Upper lobe of right lung (tissue), 1 donor: ENCODE measurements around the gene PRMT6. TPM values are rescaled to one million over a fixed set of nuclear protein-coding genes. Genes with fewer than 3 reads are reported as not detected.

ENCODE experiments used
- ATAC-seq: fragments of 200-7000 bp; cut with Tn5 transposase; one replicate; pipeline ENCODE4 v1.9.1; 2020; ENCODE audit warnings: mild to moderate bottlenecking, moderate library complexity
- DNase-seq: peaks from one replicate; pipeline ENCODE4 v3.0.0-alpha.2; 2020
- H3K27ac ChIP-seq: fragments of 200-600 bp; one replicate; pipeline ENCODE4 v1.8.0; 2022
- H3K27me3 ChIP-seq: fragments of 200-600 bp; one replicate; pipeline ENCODE4 v1.8.0; 2022; ENCODE audit warnings: mild to moderate bottlenecking
- H3K36me3 ChIP-seq: fragments of 200-600 bp; one replicate; pipeline ENCODE4 v1.8.0; 2022
- H3K4me1 ChIP-seq: fragments of 200-600 bp; one replicate; pipeline ENCODE4 v1.8.0; 2022
- H3K4me3 ChIP-seq: fragments of 200-600 bp; one replicate; pipeline ENCODE4 v1.8.0; 2022; ENCODE audit warnings: mild to moderate bottlenecking
- H3K9me3 ChIP-seq: fragments of 200-600 bp; one replicate; pipeline ENCODE4 v1.8.0; 2022
- CTCF ChIP-seq: fragments of 200-600 bp; IDR thresholded peaks from one replicate; pipeline ENCODE4 v1.8.0; 2022; ENCODE audit warnings: antibody characterized with exemption
- intact Hi-C: fragments of 100-400 bp; cut with DNase I; formaldehyde crosslinking; loops from one replicate; pipeline ENCODE4 v1.11.0; 2022
- long read RNA-seq: library from polyadenylated mRNA; unstranded; transcript quantifications from one replicate; pipeline ENCODE4 v2.0.0, GENCODE V29; 2021
- total RNA-seq: library from RNA; stranded (reverse); fragmentation: NEBNext Ultra II Directional; extraction: Animal tissue kit (Norgen Biotek cat#: 25700); gene quantifications from one replicate; pipeline ENCODE4 v1.2.1, GENCODE V29; 2021
- donor health status: DM: no; HTN: yes; CAD: no; lungs with severe emphysema.

The PRMT6 gene
- 11.1 TPM for total RNA-seq
- long read RNA-seq, transcript PRMT6-201 (1 exons, 2,616 nt), result major isoform, 57 of 57 reads
- long read RNA-seq, partial matches to known transcripts, result 0 of 57 reads
- long read RNA-seq, other reads (novel, unspliced or antisense), result 0 of 57 reads

GRCh38 chr1:107056426-107057196 lies at the start of gene PRMT6:
TSS of gene PRMT6 (plus strand) at chr1:107056674. CDS start at chr1:107056716, 42 bp downstream.
- H3K36me3 ChIP-seq, result peaks cover 13% of the 10 kb centered on the region
- DNase-seq (peak; percentile 93), ATAC-seq (peak; percentile 98)
- intact Hi-C loops, result no loop called here
- H3K4me1 ChIP-seq, result peaks cover 15% of the 10 kb centered on the region
- no peaks in the 10 kb centered on the region for H3K9me3 ChIP-seq
- H3K27me3 ChIP-seq, result no peaks in the 10 kb centered on the region
- H3K4me3 ChIP-seq, result peak within 1 kb of the TSS; percentile 74
- TF ChIP-seq CTCF, result no peak
- H3K27ac ChIP-seq, result peak within 1 kb of the TSS; percentile 86

- no peak overlapping the region for H3K27ac ChIP-seq
- no peak for DNase-seq
- no peak overlapping the region for H3K4me3 ChIP-seq
- H3K9me3 ChIP-seq, result no peaks in the 10 kb centered on the region
- intact Hi-C loops, result no loop called here
- H3K27me3 ChIP-seq, result no peaks in the 10 kb centered on the region
- no peak for TF ChIP-seq CTCF
- no peaks in the 10 kb centered on the region for H3K36me3 ChIP-seq
- no peak for ATAC-seq
- H3K4me1 ChIP-seq, result no peaks in the 10 kb centered on the region
Observed at GRCh38 chr1:107009281-107009680, 47.2 kb upstream of the PRMT6 start.

GRCh38 chr1:107010582-107010981 lies 45.9 kb upstream of the PRMT6 start:
- Histone ChIP-seq H3K27ac (no peak overlapping the region), H3K27me3 (no peaks in the 10 kb centered on the region), H3K4me3 (no peak overlapping the region), H3K4me1 (no peaks in the 10 kb centered on the region), H3K9me3 (no peaks in the 10 kb centered on the region), H3K36me3 (no peaks in the 10 kb centered on the region)
- no peak for DNase-seq
- no peak for ATAC-seq
- TF ChIP-seq CTCF, result no peak
- intact Hi-C loops, result no loop called here

GRCh38 chr1:107016376-107016978 lies 40.0 kb upstream of the PRMT6 start:
- no peak for DNase-seq
- no peaks in the 10 kb centered on the region for H3K4me1 ChIP-seq
- no peaks in the 10 kb centered on the region for H3K9me3 ChIP-seq
- H3K36me3 ChIP-seq, result no peaks in the 10 kb centered on the region
- no peaks in the 10 kb centered on the region for H3K27me3 ChIP-seq
- intact Hi-C loops, result no loop called here
- TF ChIP-seq CTCF, result no peak
- H3K27ac ChIP-seq, result no peak overlapping the region
- no peak for ATAC-seq
- H3K4me3 ChIP-seq, result no peak overlapping the region

GRCh38 chr1:107018445-107018844 lies 38.0 kb upstream of the PRMT6 start:
- Histone ChIP-seq H3K4me1 (no peaks in the 10 kb centered on the region), H3K36me3 (no peaks in the 10 kb centered on the region), H3K27ac (no peak overlapping the region), H3K4me3 (no peak overlapping the region), H3K27me3 (no peaks in the 10 kb centered on the region), H3K9me3 (no peaks in the 10 kb centered on the region)
- TF ChIP-seq CTCF, result no peak
- ATAC-seq, result no peak
- intact Hi-C loops, result no loop called here
- no peak for DNase-seq
